Measurements from ENCODE around the gene IL15. TPM values are rescaled to one million over a fixed set of nuclear protein-coding genes. Genes with fewer than 3 reads are reported as not detected.

IL15 gene
- total RNA-seq, 1 donor from 2014 or later: 2.2 TPM

DNA sequence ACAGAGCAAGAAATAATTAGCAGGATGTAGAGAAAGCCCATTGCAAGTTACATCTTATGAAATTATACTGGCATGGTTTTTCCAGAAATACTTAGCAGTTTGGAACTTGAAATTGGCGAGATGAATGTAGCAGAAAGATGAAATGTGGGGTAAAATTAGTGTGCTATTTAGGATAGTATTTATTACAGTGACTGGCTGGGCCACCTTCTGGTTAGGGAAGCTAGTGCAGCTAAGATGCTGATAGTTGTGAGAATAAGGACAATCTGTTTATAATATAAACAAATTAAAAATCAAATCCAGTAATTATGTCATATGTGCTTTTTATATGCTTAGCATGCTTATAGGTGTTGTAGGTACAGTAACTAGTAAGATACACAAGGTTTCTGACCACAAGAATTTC lies 74.8 kb downstream of the IL15 start:
- intact Hi-C loops (cut with micrococcal nuclease): loop anchor here (5.0 kb wide), 1 partner anchor 364 kb away; no protein-coding TSS in a partner anchor
- peaks cover 16% of the 10 kb centered on the region for H3K9me3 ChIP-seq (replicated peaks)
- no peak overlapping the region for H3K4me3 ChIP-seq
- no peaks in the 10 kb centered on the region for H3K27me3 ChIP-seq (ENCODE audit: low read depth)
- no peaks in the 10 kb centered on the region for H3K4me1 ChIP-seq
- no peak for DNase-seq
- H3K27ac ChIP-seq (replicated peaks): no peak overlapping the region
- TF ChIP-seq, protein P1, sequence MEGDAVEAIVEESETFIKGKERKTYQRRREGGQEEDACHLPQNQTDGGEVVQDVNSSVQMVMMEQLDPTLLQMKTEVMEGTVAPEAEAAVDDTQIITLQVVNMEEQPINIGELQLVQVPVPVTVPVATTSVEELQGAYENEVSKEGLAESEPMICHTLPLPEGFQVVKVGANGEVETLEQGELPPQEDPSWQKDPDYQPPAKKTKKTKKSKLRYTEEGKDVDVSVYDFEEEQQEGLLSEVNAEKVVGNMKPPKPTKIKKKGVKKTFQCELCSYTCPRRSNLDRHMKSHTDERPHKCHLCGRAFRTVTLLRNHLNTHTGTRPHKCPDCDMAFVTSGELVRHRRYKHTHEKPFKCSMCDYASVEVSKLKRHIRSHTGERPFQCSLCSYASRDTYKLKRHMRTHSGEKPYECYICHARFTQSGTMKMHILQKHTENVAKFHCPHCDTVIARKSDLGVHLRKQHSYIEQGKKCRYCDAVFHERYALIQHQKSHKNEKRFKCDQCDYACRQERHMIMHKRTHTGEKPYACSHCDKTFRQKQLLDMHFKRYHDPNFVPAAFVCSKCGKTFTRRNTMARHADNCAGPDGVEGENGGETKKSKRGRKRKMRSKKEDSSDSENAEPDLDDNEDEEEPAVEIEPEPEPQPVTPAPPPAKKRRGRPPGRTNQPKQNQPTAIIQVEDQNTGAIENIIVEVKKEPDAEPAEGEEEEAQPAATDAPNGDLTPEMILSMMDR (IDR thresholded peaks at IDR 0.05; ENCODE audit: borderline replicate concordance): peak; percentile 75
- no peaks in the 10 kb centered on the region for H3K36me3 ChIP-seq

- TF ChIP-seq, protein P1 (IDR thresholded peaks at IDR 0.05; ENCODE audit: borderline replicate concordance): no peak
- Histone ChIP-seq H3K36me3 (no peaks in the 10 kb centered on the region), H3K4me3 (no peak overlapping the region), H3K27me3 (ENCODE audit: low read depth) (no peaks in the 10 kb centered on the region), H3K27ac (replicated peaks) (no peak overlapping the region), H3K9me3 (replicated peaks) (peaks cover 11% of the 10 kb centered on the region), H3K4me1 (no peaks in the 10 kb centered on the region)
- DNase-seq: no peak
- intact Hi-C loops (cut with micrococcal nuclease): loop anchor here (5.0 kb wide), 1 partner anchor 366 kb away; no protein-coding TSS in a partner anchor
Observed at GRCh38 chr4:141713185-141713584, 76.8 kb downstream of the IL15 start.

GRCh38 chr4:141713771-141714445 lies 77.5 kb downstream of the IL15 start:
- H3K9me3 ChIP-seq (replicated peaks): peaks cover 11% of the 10 kb centered on the region
- no peaks in the 10 kb centered on the region for H3K27me3 ChIP-seq (ENCODE audit: low read depth)

GRCh38 chr4:141719585-141719984 lies 83.2 kb downstream of the IL15 start:
- intact Hi-C loops (cut with micrococcal nuclease): no loop called here
- H3K36me3 ChIP-seq: peaks cover 11% of the 10 kb centered on the region
- H3K27me3 ChIP-seq (ENCODE audit: low read depth): no peaks in the 10 kb centered on the region
- no peak overlapping the region for H3K27ac ChIP-seq (replicated peaks)
- no peak for DNase-seq
- TF ChIP-seq, protein P1 (IDR thresholded peaks at IDR 0.05; ENCODE audit: borderline replicate concordance): no peak
- H3K4me3 ChIP-seq: no peak overlapping the region
- no peaks in the 10 kb centered on the region for H3K4me1 ChIP-seq
- H3K9me3 ChIP-seq (replicated peaks): peaks cover 11% of the 10 kb centered on the region

More at GRCh38 chr4:141713771-141714445, 77.5 kb downstream of the IL15 start:
- H3K36me3 ChIP-seq: no peaks in the 10 kb centered on the region
- intact Hi-C loops (cut with micrococcal nuclease): loop anchor here (5.0 kb wide), 1 partner anchor 367 kb away; no protein-coding TSS in a partner anchor
- no peak for DNase-seq
- no peak overlapping the region for H3K27ac ChIP-seq (replicated peaks)
- H3K4me3 ChIP-seq: no peak overlapping the region
- TF ChIP-seq, protein P1 (IDR thresholded peaks at IDR 0.05; ENCODE audit: borderline replicate concordance): no peak
- H3K4me1 ChIP-seq: no peaks in the 10 kb centered on the region

DNA sequence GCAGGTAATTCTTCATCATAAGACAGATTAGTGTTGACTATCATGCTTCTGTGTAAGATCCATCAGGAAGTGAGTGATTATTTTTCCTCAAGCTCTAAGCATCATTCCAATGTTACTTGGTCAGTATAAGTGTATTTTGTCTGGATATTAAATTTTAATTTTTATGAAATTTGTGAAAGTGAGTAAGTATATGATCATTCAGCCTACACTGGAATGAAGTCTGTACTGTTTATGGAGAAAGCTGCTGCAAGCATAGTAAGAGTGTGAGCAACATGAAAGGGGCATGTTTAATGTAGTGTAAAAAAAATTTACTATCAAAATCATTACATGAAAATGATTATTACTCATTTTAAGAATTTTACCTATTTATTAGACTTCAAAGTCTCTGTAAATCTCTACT lies 84.8 kb downstream of the IL15 start:
- peaks cover 11% of the 10 kb centered on the region for H3K9me3 ChIP-seq (replicated peaks)
- H3K27ac ChIP-seq (replicated peaks): no peak overlapping the region
- no peaks in the 10 kb centered on the region for H3K4me1 ChIP-seq
- no peak for DNase-seq
- H3K4me3 ChIP-seq: no peak overlapping the region
- H3K36me3 ChIP-seq: peaks cover 17% of the 10 kb centered on the region
- intact Hi-C loops (cut with micrococcal nuclease): no loop called here
- TF ChIP-seq, protein P1 (IDR thresholded peaks at IDR 0.05; ENCODE audit: borderline replicate concordance): no peak
- H3K27me3 ChIP-seq (ENCODE audit: low read depth): no peaks in the 10 kb centered on the region

Measured in left ventricle myocardium inferior (tissue), 1 donor.